Lower leg skin (tissue), 3 donors: Measurements from ENCODE around the gene LTB.

Experiments used
- POLR2A ChIP-seq, 2 donors: fragments of 450-650 bp; IDR thresholded peaks; one replicate each; pipeline ENCODE4 v1.6.1; 2016 to 2017; ENCODE audit warnings: antibody characterized with exemption in 2 of 2, mild to moderate bottlenecking in 1 of 2, moderate library complexity in 1 of 2
- TF ChIP-seq, protein P1 (sequence below), 3 donors: fragments of 450-650 bp; IDR thresholded peaks; one replicate each; pipeline ENCODE4 v1.5.1; 2016; ENCODE audit warnings: antibody characterized with exemption in 3 of 3, mild to moderate bottlenecking in 3 of 3, moderate library complexity in 2 of 3

DNA sequence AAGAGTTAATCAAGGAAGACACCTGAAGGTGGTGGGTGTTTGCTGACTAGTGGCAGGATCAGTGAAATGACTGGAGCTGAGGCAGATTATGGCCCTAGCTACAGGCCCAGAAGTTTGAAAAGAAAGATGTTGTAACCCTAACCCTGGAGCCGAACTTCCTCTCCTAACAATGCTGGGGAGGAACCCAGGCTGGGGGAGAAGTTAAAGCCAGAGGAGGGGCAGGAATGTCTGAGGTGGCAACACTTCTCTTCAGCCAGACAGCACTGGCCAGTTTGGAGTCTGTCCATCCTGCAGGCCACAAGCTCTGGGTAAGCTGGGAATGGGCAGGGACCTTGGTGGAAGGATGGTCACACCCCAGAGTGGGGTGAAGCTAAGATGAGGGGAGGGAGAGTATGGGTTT is 3.8 kb upstream of the LTB start, which contains the start of gene LST1:
- TF ChIP-seq, protein P1, sequence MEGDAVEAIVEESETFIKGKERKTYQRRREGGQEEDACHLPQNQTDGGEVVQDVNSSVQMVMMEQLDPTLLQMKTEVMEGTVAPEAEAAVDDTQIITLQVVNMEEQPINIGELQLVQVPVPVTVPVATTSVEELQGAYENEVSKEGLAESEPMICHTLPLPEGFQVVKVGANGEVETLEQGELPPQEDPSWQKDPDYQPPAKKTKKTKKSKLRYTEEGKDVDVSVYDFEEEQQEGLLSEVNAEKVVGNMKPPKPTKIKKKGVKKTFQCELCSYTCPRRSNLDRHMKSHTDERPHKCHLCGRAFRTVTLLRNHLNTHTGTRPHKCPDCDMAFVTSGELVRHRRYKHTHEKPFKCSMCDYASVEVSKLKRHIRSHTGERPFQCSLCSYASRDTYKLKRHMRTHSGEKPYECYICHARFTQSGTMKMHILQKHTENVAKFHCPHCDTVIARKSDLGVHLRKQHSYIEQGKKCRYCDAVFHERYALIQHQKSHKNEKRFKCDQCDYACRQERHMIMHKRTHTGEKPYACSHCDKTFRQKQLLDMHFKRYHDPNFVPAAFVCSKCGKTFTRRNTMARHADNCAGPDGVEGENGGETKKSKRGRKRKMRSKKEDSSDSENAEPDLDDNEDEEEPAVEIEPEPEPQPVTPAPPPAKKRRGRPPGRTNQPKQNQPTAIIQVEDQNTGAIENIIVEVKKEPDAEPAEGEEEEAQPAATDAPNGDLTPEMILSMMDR (IDR thresholded peaks at IDR 0.05), result no peak
- TF ChIP-seq POLR2A (IDR thresholded peaks at IDR 0.05), result no peak
